IPS-NIHi7 (cell line): ENCODE results near the gene OSBP2.
A peak's percentile ranks its signal among the peaks of the same experiment; 100 is the strongest.
"Not testable (repeated sequence)": the region's sequence is repeated elsewhere in the genome, so short reads cannot be mapped to it uniquely, and the experiment has no call there.

Experiments
- DNase-seq: peaks from one replicate; pipeline ENCODE4 v3.0.0; 2012; ENCODE audit warnings: mixed read lengths; ENCODE audit errors: extremely low spot score

Gene OSBP2

GRCh38 chr22:30718938-30719337, 24.3 kb downstream of the OSBP2 start:
- DNase-seq, result no peak

GRCh38 chr22:30720263-30720837, 25.7 kb downstream of the OSBP2 start:
- no peak for DNase-seq

DNA sequence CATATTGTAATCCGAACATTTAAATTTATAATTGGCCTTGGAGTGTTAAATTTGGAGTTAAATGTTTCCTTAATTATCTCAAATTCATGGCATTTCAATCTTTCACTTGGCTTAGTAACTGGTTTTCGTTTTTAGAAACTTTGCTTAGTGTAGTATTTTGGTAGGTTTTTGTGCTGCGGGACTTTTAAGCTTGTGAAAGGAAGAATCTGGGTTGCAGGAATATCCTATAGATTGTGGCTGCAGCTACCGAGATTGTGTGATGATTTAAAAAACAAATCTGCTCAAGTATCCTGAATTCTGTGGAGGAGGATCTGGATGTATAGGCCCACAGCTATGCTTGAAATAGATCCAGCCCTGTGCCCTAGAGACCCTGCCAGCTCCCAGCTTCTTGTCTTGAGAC, 27.1 kb downstream of the OSBP2 start:
- DNase-seq, result no peak

- no peak for DNase-seq
Observed at GRCh38 chr22:30728826-30729225, 34.2 kb downstream of the OSBP2 start.

GRCh38 chr22:30731658-30732057, 37.0 kb downstream of the OSBP2 start:
- DNase-seq, result no peak

- no peak for DNase-seq
Observed at GRCh38 chr22:30732426-30732825, 37.8 kb downstream of the OSBP2 start.

GRCh38 chr22:30733181-30733631, 38.5 kb downstream of the OSBP2 start:
- no peak for DNase-seq

- not testable (repeated sequence) for DNase-seq
Observed at GRCh38 chr22:30740007-30740406, 45.3 kb downstream of the OSBP2 start.

- DNase-seq, result not testable (repeated sequence)
Observed at GRCh38 chr22:30740511-30740910, 45.8 kb downstream of the OSBP2 start.

GRCh38 chr22:30742291-30743256, 47.9 kb downstream of the OSBP2 start:
- no peak for DNase-seq

DNA sequence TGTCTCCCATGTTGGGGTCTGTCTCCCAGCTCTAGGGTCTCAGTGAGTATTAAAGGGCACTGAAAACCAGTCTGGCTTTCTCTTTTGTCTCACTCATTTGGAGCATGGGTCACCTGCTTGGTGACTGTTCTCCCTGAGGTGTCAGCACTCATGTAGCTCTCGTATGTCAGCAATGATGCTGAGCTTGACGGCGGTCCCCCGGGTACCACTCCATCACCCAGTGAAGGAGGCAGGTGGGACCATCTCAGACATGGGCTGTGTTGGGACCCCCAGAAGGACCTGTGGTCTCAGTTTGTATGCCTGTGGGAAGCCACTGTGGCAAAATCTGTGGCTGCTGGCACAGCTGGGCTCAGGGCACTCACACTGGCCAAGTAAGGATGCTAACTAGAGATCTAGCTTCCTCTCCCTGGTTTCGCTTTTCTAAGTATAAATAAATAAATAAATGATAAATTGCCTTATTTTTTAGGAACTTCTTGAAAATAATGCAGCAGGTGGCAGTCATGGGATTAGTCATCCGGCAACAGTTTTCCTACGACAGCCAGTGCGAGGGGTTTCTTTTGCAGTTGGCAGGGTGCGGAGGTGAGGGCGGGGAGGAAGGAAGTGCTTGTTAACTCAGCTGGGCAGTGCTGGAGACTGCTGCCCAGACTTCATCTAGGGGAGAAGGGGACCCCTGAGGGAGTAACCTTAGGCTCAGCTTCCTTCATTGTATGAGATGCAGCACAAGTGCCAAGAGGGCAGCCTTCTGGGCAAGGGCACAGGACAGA, 48.8 kb downstream of the OSBP2 start:
- DNase-seq, result no peak

DNA sequence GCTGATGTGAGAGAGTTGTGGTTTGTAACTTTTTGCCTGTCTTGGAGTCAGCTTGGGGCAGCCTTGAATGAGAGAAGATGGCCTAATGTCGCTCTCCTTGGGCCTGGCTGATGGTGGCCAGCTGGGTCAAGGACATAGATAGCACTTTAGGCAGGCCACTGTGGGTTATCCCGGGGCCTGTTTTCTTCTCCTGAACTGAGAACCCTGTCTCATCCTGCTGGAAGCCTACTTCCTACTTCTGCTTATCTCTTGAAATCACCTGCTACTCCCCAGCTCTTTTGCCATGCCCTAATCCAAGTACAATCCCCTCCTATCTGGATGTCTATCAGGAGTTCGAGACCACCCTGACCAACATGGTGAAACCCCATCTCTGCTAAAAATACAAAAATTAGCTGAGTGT, 49.5 kb downstream of the OSBP2 start:
- DNase-seq, result no peak

GRCh38 chr22:30747493-30747892, 52.8 kb downstream of the OSBP2 start:
- no peak for DNase-seq

DNA sequence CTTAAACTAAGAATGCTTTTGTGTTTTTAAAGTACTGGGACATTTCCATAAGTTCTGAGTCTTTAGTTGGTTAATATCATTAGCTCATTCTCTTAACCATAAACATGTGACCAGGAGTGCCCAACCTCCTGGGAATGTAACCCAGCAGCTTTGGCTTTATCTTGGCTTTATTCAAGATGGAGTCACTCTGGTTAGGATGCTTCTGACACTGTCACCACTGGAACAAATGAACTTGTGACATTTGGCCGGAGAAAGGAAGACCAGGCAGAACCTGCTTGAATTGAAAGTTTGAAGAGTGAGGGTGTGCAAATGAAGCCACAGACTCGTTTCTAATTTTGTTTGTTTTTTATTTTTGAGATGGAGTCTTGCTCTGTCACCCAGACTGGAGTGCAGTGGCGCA, 54.6 kb downstream of the OSBP2 start:
- DNase-seq, result no peak

DNA sequence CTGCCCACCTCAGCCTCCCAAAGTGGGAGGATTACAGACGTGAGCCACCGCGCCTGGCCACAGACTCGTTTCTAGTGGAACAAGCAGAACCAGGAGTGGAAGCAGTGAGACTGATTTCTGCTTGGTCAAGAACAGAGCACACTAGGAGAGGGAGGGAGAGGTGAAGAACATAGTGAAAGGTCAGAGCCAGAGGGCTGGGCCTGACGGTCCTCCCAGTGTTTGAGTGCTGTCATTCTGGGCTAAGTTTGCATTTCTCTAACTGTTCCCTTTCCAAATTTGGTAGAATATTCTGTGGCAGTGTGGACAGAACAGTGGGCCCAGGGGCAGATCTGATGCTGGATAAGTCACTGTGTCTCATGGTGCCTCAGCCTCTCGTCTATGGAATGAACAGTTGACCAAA, 55.2 kb downstream of the OSBP2 start:
- DNase-seq, result no peak

DNA sequence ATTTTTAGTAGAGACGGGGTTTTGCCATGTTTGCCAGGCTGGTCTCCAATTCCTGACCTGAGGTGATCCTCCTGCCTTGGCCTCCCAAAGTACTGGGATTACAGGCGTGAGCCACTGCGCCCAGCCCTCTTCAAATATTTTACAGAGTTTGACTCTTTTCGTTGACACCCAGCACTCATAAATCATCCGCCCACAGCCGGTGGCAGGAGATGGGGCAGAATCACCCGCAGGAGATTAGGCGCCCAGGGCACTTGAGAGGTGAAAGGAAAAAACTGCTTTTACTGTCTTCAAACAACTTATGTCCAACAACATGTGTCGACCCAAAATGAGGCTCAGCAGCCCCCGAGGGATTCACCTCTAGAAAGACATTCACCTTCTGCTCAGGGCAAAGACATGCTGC, 56.9 kb downstream of the OSBP2 start:
- DNase-seq, result no peak

DNA sequence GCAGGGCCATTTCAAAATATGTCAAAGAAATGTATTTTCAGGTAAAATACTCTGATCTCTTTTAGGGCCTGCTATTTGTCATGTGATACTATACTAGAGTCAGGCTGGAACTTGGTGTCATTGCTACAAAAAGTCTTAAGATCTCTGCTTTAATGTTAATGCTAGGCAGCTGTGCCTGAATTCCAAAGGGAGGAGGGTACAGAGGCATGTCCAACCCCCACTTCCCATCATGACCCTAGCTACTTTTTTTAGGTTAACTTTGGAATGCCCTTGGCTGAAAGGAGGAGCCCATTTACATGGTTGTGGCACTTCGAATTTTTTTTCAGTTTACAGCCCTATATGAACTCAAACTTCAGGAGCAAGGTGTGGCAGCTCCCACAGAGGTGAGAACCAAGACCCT, 58.1 kb downstream of the OSBP2 start:
- no peak for DNase-seq

DNA sequence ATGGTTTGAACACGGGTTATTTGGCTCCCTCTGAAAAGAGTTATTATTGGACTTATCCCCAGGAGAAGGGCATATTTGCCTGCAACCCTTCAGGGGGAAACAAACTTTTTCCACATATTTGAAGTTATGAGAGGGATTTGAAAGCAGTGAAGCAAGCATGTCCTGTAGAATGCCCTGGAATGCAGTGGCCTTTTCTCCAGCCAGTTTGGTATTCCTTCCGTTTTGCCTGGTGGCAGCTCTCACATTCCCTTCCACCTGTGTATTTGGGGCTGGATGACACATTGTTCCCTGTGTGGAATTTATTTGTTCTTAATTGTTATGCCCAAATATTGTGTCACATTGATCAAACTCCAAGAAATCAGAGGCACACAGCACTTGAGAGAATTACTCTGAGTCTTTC, 59.0 kb downstream of the OSBP2 start:
- no peak for DNase-seq

DNA sequence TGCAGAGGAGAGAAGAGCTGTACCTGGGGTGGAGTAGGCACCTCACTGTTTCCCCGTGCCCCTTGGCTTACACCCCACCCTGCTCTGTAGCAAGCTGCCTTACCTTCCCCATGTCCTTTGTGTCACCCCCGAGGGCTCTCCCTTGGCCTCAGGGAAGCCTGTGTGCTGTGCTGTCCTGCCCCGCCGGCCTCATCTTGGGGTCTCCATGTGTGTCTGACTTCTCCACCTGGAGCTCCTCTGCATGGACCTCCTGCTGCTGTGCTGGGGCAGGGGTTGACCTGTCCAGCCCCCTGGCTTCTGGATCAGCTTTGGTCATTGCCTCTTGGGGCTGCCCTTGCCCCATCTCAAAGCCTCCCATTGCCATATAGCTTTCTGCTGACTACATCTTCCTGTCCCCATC, 59.8 kb downstream of the OSBP2 start:
- no peak for DNase-seq

DNA sequence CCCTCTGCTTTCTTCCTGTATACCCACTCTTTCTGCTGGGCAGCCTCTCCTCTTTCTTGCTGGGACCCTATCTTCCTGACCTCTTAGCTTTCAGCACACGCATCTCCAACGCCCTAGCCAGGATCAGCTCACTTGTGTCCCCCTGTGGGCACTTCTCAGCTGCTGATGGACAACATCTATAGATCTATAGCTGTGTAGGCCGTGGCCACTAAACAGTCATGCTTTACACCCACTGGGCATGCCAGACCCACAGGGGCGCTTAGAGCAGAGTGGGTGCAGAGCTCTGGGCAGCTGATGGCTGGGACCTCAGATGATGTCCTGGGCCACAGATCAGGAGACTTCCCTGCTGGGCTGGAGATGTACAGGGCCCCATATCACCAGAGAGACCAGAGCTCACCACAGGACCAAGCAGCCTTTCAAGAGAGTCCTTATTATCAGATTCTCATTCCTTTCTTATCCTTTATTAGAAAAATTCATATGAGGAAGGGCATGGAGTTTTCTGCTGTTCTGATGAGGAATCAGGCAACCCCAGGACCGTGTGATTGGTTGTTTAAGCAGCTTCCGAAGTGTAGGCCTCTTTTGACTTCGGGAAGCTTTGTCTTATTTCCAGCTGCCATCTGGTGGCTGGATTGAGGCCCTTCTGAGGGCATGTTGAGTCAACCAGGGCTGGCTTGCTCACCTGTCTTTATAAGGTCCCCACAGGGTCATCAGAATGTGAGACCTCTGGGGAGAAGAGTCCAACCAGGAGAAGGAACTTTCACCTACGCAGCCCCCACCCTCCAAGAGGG, 60.5 kb downstream of the OSBP2 start:
- peak; percentile 87 for DNase-seq

GRCh38 chr22:30755759-30756124, 61.1 kb downstream of the OSBP2 start:
- DNase-seq, result no peak
